ENCODE results near the gene HSF2.

DNA sequence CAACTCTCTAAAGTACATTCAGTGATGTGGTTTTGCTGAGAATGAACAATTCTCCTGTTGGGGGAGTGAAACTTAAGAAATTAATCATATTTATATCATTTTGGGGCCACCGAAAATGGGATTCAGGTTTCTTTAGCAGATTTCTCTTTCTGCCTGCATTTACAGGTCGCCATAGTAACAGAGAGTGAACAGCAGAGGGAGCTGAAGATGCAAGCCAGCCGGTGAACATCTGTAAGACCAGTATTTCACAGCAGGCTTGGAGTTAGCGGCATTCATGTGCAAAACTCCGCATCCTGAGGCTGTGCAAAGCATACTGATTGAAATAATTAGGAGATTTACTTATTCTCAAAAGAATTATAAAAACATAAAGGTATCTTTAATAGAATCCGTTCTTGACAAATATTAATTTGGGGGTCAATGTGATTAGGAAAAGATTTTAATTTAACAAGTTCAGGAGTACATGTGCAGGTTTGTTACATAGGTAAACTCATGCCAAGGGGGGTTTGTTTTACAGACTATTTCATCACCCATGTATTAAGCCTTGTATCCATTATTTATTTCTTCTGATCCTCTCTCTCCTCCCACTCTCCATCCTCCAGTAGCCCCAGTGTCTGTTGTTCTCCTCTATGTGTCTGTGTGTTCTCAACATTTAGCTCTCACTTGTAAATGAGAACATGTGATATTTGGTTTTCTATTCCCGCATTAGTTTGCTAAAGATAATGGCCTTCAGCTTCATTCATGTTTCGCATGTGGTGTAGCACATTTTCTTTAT is 17.8 kb upstream of the HSF2 start:
- peak; percentile 62 to 78 (median 69) for TF ChIP-seq CTCF (IDR thresholded peaks at IDR 0.05)
- no peak for TF ChIP-seq POLR2A (IDR thresholded peaks at IDR 0.05)

Data from esophagus squamous epithelium (tissue), 4 donors.